Eye (tissue), 1 donor: ENCODE measurements around the gene CFAP57.

Source experiments
- DNase-seq: peaks from one replicate; pipeline ENCODE4 v3.0.0-alpha.2; 2015

Gene CFAP57

DNA sequence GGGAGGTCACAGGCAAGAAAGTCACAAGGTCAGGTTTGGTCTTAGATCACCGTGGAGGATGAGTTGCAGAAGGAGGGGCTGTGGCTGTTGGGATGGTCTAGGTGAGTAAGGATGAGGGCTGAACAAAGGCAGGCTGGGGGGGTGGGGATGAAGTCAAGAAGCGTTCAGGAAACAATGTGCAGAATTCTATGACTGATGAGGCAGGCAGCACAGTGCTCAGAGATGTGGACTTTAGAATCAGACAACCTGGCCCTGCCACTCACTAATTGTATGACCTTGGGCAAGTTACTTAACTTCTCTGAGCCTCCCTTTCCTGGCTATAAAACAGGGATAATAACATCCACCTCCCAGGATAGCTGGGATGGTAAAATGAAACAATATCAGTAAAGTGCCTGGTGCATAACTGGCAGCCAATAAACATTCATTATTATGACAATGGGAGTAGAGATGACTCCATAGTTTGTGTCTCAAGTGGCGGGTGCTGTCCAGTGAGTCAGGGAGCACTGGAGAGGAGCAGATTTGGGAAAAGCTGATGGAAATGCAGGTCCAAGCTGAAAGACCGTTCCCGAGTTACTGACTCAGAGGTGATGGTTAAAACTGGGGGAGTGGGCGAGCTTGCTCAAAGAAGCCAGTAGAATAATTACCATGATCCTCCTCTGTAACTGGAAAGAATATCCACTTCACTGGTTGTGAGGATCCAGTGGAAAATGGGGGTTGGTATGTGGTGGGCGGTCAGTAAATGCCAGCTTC, 130.8 kb downstream of the CFAP57 start:
- DNase-seq: no peak

DNA sequence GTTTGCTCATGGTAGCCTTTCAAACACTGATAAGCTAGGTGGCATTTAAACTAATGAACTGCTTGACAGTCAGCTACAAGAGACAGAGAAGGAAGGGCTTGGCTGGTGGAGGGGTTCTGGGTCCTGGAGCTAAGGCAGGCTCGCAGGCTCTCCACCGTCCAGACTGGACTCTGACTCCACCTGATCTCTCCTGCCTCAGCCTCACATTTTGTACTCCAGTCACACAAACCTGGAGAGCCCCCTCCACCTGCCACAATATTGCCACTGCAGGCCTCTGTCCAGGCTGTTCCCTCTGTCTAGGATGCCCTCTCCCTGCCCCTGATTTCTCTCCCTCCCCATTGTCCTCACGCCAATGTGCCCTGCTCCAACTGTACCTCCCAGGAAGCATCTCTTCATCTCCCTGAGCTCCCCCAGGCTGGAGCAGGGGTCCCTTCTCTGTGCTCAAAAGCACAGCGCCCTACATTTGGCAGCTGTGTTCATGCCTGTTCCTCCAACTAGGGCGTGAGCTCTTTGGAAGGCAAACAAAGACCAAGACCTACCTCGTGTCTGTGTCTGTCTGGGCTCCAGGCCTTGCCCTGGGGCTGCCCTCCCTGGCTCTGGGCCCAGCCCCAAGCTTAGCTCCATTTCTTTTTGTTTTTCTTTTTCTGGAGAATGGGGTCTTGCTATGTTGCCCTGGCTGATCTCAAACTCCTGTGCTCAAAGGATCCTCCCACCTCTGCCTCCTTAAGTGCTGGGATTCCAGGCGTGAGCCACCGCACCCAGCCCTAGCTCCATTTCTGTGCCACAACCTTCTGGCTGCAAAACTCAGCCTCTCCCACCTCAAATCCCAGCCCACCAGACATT, 131.6 kb downstream of the CFAP57 start:
- DNase-seq: no peak
